Activated T-cell treated with anti-CD3 and anti-CD28 coated beads, Interleukin-2, amount 50 U/mL, for 72 hours (primary cell): ENCODE results near the gene FBXW7. TPM values are rescaled to one million over a fixed set of nuclear protein-coding genes. Genes with fewer than 3 reads are reported as not detected.

Source experiments
- ATAC-seq, 2 donors: fragments of 150-1000 bp; cut with Tn5 transposase; replicated peaks in 1 of 2; 2 replicates each; pipeline ENCODE4 v1.10.0; 2021; ENCODE audit warnings: moderate library complexity in 2 of 2, mild to moderate bottlenecking in 1 of 2
- DNase-seq, 2 donors: peaks; one replicate each; pipeline ENCODE4 v3.0.0; 2021 to 2022; ENCODE audit warnings: mixed read lengths in 1 of 2
- H3K27ac Mint-ChIP-seq: one replicate; pipeline ENCODE4 v1.8.0; 2022; ENCODE audit warnings: mild to moderate bottlenecking, moderate library complexity, mixed read lengths
- H3K27me3 Mint-ChIP-seq: one replicate; pipeline ENCODE4 v1.8.0; 2022; ENCODE audit warnings: low read depth, mixed read lengths
- H3K36me3 Mint-ChIP-seq, 2 donors: one replicate each; pipeline ENCODE4 v1.8.0; 2022; ENCODE audit warnings: mixed read lengths in 2 of 2, mild to moderate bottlenecking in 1 of 2; ENCODE audit not compliant: insufficient read depth in 2 of 2
- H3K4me1 Mint-ChIP-seq: one replicate; pipeline ENCODE4 v1.8.0; 2022; ENCODE audit warnings: low read depth, mixed read lengths
- H3K4me3 Mint-ChIP-seq, 2 donors: one replicate each; pipeline ENCODE4 v1.8.0; 2022; ENCODE audit warnings: mild to moderate bottlenecking in 2 of 2, mixed read lengths in 2 of 2, moderate library complexity in 2 of 2
- H3K9me3 Mint-ChIP-seq, 2 donors: one replicate each; pipeline ENCODE4 v1.8.0; 2022; ENCODE audit warnings: mixed read lengths in 2 of 2
- total RNA-seq, 2 donors: library from RNA; stranded (reverse); gene quantifications; one replicate each; pipeline ENCODE4 v1.2.3, GENCODE V29; 2022

Gene FBXW7
- total RNA-seq, 2 donors from 2014 or later: 37.6 to 40.9 TPM

DNA sequence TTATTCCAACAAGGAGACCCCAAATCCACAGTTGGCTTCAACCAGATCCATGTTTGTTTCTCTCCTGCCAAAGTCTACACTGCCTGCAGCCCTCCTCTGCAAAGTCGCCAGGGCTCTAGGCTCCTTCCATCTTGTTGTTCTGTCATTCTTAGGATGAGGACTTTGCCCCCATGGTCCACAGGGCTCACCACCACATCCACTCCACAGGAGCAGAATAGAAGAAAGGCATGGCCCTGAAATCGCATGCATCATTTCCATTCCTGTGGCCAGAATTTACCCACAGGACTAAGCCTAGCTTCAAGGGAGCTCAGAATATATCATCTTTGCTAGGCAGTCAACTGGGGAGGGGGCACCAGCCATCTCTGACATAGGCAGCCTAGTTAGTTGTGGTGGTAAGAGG, 254.7 kb downstream of the FBXW7 start:
- no peaks in the 10 kb centered on the region for H3K27me3 Mint-ChIP-seq
- H3K4me3 Mint-ChIP-seq: peak overlapping the region in 1 of 2 donors; percentile 12
- H3K9me3 Mint-ChIP-seq: no peaks in the 10 kb centered on the region
- ATAC-seq (no peak), DNase-seq (no peak)
- H3K36me3 Mint-ChIP-seq: no peaks in the 10 kb centered on the region
- peak overlapping the region; percentile 12 for H3K27ac Mint-ChIP-seq
- H3K4me1 Mint-ChIP-seq: peaks cover 36% of the 10 kb centered on the region

DNA sequence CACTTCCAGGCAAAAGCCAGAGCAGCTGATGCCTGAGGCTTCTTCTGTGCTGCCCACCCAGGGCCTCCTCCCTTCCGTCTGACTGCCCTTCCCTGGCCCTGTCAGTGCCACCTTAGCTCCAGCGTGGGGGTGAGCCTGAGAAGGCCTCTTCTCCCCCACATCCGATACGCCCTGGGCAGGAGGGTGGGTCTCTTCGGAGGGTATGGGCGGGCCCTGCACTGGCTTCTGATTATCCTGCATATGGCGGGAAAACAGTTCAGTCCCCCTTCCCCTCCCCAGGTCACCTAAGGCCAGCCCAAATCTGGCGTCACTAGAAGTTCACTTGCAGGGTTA, 256.7 kb downstream of the FBXW7 start:
- no peak for ATAC-seq

DNA sequence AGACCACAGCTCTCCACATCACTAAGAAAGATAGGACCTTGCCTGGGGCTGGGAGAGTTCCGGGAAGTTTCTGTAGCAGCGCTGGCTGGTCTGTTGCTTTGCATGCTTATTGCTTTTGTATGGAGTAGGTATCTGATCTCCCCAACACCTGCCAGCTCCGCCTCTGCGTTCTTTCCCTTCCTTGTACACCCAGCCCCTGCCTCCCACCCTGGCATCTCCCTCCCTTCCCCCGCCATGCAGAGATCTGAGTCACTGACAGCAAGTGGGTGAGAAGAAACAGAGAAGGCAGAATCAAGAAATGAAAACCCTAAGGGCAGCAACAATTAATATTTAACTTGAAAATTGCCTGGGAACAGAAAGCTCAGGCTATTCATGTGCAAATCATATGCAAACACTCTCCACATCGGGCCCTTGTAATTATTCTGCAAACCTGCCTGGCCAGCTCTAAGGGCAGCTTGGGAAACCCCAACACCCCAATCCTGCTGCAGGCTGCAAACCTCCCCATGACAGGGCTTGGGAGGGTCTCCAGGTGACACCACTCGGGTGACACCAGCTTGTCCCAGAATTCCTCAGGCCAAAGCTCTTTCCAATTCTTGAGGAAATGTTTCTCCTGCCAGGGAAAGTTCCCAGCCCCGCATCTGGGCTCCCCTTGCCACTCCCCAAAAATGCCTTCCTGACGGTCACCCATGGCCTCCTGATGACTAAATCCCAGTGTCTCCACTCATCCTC, 257.2 kb downstream of the FBXW7 start:
- Mint-ChIP-seq H3K4me3 (no peak overlapping the region), H3K4me1 (peaks cover 36% of the 10 kb centered on the region), H3K27me3 (no peaks in the 10 kb centered on the region), H3K27ac (no peak overlapping the region), H3K9me3 (no peaks in the 10 kb centered on the region), H3K36me3 (no peaks in the 10 kb centered on the region)
- ATAC-seq (no peak), DNase-seq (no peak)

More for the DNA sequence above, 256.7 kb downstream of the FBXW7 start:
- H3K27ac Mint-ChIP-seq: no peak overlapping the region
- H3K9me3 Mint-ChIP-seq: no peaks in the 10 kb centered on the region
- no peaks in the 10 kb centered on the region for H3K27me3 Mint-ChIP-seq
- DNase-seq: no peak
- peaks cover 36% of the 10 kb centered on the region for H3K4me1 Mint-ChIP-seq
- no peaks in the 10 kb centered on the region for H3K36me3 Mint-ChIP-seq
- H3K4me3 Mint-ChIP-seq: no peak overlapping the region

DNA sequence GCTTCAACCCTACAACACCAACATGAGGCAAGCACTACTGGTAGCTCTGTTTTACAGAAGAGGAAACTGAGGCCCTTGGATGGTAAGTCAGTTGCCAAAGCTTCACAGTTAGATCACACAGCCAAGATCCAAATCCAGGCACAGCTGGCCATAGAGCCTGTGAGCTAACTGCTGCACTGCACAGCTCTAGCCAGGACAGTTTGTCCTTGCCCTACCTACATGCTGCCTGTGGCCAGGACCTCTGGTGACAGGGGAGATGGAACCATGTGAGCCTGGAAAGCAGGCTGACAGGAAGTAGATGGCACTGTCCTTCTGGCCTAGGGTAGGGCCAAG, 257.8 kb downstream of the FBXW7 start:
- Mint-ChIP-seq H3K9me3 (no peaks in the 10 kb centered on the region), H3K4me3 (no peak overlapping the region), H3K27me3 (no peaks in the 10 kb centered on the region), H3K4me1 (peaks cover 36% of the 10 kb centered on the region), H3K27ac (no peak overlapping the region), H3K36me3 (no peaks in the 10 kb centered on the region)
- DNase-seq: no peak
- no peak for ATAC-seq

DNA sequence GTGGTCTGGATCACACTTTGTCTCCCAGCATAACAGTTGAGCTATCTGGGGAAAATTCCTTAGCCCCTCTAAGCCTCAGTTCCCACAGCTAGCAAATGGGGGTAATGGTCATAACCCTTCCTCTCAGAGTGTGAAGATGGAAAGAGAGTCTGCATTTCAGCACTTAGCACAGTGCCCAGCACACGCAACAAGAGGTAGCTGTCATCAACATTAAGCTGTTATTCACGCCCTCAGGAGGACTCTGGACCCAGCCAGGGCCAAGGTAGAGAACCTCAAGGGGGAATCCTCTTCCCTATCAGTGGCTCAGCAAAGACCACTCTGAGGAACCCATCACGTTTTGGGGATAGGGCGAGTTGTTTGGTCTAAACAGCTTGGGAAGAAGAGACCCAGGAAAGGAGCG, 258.6 kb downstream of the FBXW7 start:
- Mint-ChIP-seq H3K27me3 (no peaks in the 10 kb centered on the region), H3K4me1 (peaks cover 36% of the 10 kb centered on the region), H3K4me3 (no peak overlapping the region), H3K27ac (no peak overlapping the region), H3K36me3 (no peaks in the 10 kb centered on the region), H3K9me3 (no peaks in the 10 kb centered on the region)
- ATAC-seq: no peak
- DNase-seq: no peak

DNA sequence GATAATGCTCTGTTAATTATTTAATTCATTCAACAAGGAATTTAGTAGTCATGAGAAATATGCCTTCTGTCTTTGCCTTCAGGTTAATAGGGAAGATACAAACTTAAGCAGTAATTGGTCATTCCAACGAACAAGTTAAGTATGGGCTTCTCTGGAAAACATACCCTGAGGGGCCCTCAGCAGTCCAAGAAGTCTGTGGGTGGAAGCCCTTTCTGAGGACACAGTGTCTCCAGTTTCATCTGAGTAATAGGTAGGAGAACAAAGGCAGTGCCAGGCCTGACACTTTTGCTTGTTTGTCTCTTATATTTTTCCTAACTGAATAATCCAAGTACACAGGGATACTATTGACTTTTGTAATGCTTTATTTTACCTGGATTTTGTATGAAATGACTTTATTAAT, 262.5 kb downstream of the FBXW7 start:
- no peaks in the 10 kb centered on the region for H3K9me3 Mint-ChIP-seq
- no peak overlapping the region for H3K4me3 Mint-ChIP-seq
- DNase-seq (no peak), ATAC-seq (no peak)
- H3K27me3 Mint-ChIP-seq: no peaks in the 10 kb centered on the region
- H3K36me3 Mint-ChIP-seq: no peaks in the 10 kb centered on the region
- peaks cover 7% of the 10 kb centered on the region for H3K4me1 Mint-ChIP-seq
- no peak overlapping the region for H3K27ac Mint-ChIP-seq

Other genes with a start within 250 kb of the FBXW7 start
- gene TMEM154, start 143.9 kb upstream of the FBXW7 start, total RNA-seq: 10 to 100 TPM; 16.8 to 22.0 TPM
- under 1 TPM; 0.39 to 0.43 TPM for gene TIGD4, start 243.6 kb upstream of the FBXW7 start, total RNA-seq
- 10 to 100 TPM; 13.8 to 18.8 TPM for gene ARFIP1, start 243.9 kb upstream of the FBXW7 start, total RNA-seq